ENCODE data around the gene CRX.

CRX gene

DNA sequence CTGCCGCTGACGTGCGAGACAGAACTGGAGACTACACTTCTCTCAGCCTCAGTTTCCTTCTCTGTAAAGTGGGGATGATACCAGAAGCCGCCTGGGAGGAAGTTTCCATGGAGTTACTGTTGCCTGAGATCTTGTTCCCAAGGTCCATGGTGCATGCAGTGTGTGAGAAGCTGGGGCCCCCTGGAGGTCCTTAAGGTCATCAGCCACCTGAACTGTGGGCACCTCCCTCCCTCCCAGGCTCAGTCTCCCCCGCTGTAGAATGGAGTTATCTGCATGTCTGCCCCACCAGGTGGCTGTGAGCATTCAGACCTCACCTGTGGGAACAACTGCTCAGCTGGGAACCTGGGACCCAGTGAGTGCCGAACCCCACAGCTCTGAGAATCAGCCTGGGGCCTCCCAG, 2.7 kb downstream of the CRX start:
- DNase-seq (ENCODE audit: insufficient read length, low spot score) (no peak), FAIRE-seq (no peak)
- no peak for TF ChIP-seq POU2F2 (IDR thresholded peaks at IDR 0.05; ENCODE audit: low read depth, low read length)
- no peak for TF ChIP-seq POLR2A (IDR thresholded peaks at IDR 0.05; ENCODE audit: low read depth, low read length)
- TF ChIP-seq PAX5 (IDR thresholded peaks at IDR 0.05; ENCODE audit: insufficient read depth, low read length, severe bottlenecking) = no peak

DNA sequence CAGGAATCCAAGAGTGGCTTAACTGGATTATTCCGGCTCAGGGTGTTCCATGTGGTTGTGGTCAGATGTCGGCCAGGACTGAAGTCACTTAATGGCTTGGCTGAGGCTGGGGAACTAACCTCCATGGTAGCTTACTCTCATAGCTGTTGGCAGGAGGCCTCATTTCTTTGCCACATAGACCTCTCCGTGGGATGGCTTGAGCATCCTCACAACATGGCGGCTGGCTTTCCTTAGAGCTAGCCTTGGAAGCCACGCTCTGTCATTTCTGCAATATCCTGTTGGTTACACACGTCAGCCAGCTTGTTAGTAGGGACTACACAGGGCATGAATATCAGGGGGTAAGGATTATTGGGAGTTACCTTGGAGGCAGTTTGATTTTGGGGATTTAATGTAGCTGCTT, 5.1 kb downstream of the CRX start:
- DNase-seq (ENCODE audit: insufficient read length, low spot score) = no peak
- FAIRE-seq = no peak
- TF ChIP-seq SPI1 (IDR thresholded peaks at IDR 0.05; ENCODE audit: low read depth, low read length) = no peak
- TF ChIP-seq POU2F2 (IDR thresholded peaks at IDR 0.05; ENCODE audit: low read depth, low read length) = no peak
- no peak for TF ChIP-seq POLR2A (IDR thresholded peaks at IDR 0.05; ENCODE audit: low read depth, low read length)
- TF ChIP-seq TAF1 (IDR thresholded peaks at IDR 0.05; ENCODE audit: low read depth, low read length) = no peak
- TF ChIP-seq POLR2AphosphoS5 (IDR thresholded peaks at IDR 0.05; ENCODE audit: low read depth, low read length) = no peak
- TF ChIP-seq PAX5 (IDR thresholded peaks at IDR 0.05; ENCODE audit: insufficient read depth, low read length, severe bottlenecking) = no peak

DNA sequence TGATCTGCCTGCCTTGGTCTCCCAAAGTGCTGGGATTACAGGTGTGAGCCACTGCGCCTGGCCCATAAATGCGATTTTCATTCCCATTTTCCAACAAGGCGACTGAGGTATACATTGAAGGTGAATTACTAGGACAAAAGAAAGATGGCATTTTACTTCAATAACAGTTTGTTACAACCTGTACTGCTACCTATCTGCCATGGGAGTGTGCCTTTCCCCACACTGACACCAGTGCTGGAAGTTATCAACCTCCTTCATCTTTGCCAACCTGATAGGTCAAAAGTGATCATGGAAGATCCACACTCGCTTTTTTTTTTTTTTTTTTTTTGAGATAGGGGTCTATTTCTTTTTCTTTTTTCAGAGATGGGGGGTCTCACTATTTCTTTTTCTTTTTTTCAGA, 11.0 kb downstream of the CRX start:
- TF ChIP-seq SPI1 (IDR thresholded peaks at IDR 0.05; ENCODE audit: low read depth, low read length) (no peak), POU2F2 (IDR thresholded peaks at IDR 0.05; ENCODE audit: low read depth, low read length) (no peak), POLR2A (IDR thresholded peaks at IDR 0.05; ENCODE audit: low read depth, low read length) (no peak), TAF1 (IDR thresholded peaks at IDR 0.05; ENCODE audit: low read depth, low read length) (no peak), PAX5 (IDR thresholded peaks at IDR 0.05; ENCODE audit: insufficient read depth, low read length, severe bottlenecking) (no peak), POLR2AphosphoS5 (IDR thresholded peaks at IDR 0.05; ENCODE audit: low read depth, low read length) (no peak)
- no peak for DNase-seq (ENCODE audit: insufficient read length, low spot score)
- no peak for FAIRE-seq

DNA sequence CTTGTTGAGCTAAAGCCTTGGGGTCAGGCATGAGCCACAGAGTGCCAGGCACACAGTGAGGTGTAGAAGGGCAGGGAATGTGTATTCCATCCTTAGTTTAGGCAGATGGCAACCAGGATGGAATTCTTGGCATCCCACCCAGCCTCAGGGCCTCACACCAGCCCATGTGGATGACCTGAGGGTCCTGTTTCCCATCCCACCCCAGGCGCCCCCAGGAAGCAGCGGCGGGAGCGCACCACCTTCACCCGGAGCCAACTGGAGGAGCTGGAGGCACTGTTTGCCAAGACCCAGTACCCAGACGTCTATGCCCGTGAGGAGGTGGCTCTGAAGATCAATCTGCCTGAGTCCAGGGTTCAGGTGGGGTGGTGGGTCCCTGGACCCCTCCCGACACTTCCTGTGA, 14.3 kb downstream of the CRX start:
- TF ChIP-seq PAX5 (IDR thresholded peaks at IDR 0.05; ENCODE audit: insufficient read depth, low read length, severe bottlenecking) = no peak
- TF ChIP-seq POLR2AphosphoS5 (IDR thresholded peaks at IDR 0.05; ENCODE audit: low read depth, low read length) = no peak
- TF ChIP-seq SPI1 (IDR thresholded peaks at IDR 0.05; ENCODE audit: low read depth, low read length) = no peak
- TF ChIP-seq TAF1 (IDR thresholded peaks at IDR 0.05; ENCODE audit: low read depth, low read length) = no peak
- TF ChIP-seq POU2F2 (IDR thresholded peaks at IDR 0.05; ENCODE audit: low read depth, low read length) = no peak
- no peak for TF ChIP-seq POLR2A (IDR thresholded peaks at IDR 0.05; ENCODE audit: low read depth, low read length)
- FAIRE-seq = no peak
- DNase-seq (ENCODE audit: insufficient read length, low spot score) = no peak

DNA sequence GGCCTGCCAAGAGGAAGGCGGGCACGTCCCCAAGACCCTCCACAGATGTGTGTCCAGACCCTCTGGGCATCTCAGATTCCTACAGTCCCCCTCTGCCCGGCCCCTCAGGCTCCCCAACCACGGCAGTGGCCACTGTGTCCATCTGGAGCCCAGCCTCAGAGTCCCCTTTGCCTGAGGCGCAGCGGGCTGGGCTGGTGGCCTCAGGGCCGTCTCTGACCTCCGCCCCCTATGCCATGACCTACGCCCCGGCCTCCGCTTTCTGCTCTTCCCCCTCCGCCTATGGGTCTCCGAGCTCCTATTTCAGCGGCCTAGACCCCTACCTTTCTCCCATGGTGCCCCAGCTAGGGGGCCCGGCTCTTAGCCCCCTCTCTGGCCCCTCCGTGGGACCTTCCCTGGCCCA, 17.7 kb downstream of the CRX start:
- DNase-seq (ENCODE audit: insufficient read length, low spot score) (no peak), FAIRE-seq (no peak)
- TF ChIP-seq PAX5 (IDR thresholded peaks at IDR 0.05; ENCODE audit: insufficient read depth, low read length, severe bottlenecking) (no peak), POLR2AphosphoS5 (IDR thresholded peaks at IDR 0.05; ENCODE audit: low read depth, low read length) (no peak), SPI1 (IDR thresholded peaks at IDR 0.05; ENCODE audit: low read depth, low read length) (no peak), TAF1 (IDR thresholded peaks at IDR 0.05; ENCODE audit: low read depth, low read length) (no peak), POU2F2 (IDR thresholded peaks at IDR 0.05; ENCODE audit: low read depth, low read length) (no peak), POLR2A (IDR thresholded peaks at IDR 0.05; ENCODE audit: low read depth, low read length) (no peak)

DNA sequence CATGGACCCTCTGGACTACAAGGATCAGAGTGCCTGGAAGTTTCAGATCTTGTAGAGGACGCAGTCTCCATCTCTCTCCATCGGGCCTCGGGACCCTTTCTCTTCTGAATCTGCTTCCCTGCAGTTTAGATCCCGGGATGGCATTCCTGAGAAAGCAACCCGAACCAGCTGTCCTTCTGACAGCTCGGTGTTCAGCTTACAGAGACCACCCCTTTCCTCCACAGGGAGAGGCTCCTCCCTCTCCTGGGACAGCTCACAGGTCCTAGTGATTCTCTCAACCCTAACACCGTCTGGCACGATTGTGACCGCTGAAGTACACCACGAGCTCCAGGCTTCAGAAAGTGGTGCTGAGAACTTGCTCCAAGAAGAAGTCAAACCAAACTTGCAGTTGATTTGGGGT, 18.2 kb downstream of the CRX start:
- DNase-seq (ENCODE audit: insufficient read length, low spot score) = no peak
- FAIRE-seq = no peak
- TF ChIP-seq POU2F2 (IDR thresholded peaks at IDR 0.05; ENCODE audit: low read depth, low read length) (no peak), POLR2AphosphoS5 (IDR thresholded peaks at IDR 0.05; ENCODE audit: low read depth, low read length) (no peak), POLR2A (IDR thresholded peaks at IDR 0.05; ENCODE audit: low read depth, low read length) (no peak), SPI1 (IDR thresholded peaks at IDR 0.05; ENCODE audit: low read depth, low read length) (no peak), TAF1 (IDR thresholded peaks at IDR 0.05; ENCODE audit: low read depth, low read length) (no peak), PAX5 (IDR thresholded peaks at IDR 0.05; ENCODE audit: insufficient read depth, low read length, severe bottlenecking) (no peak)

DNA sequence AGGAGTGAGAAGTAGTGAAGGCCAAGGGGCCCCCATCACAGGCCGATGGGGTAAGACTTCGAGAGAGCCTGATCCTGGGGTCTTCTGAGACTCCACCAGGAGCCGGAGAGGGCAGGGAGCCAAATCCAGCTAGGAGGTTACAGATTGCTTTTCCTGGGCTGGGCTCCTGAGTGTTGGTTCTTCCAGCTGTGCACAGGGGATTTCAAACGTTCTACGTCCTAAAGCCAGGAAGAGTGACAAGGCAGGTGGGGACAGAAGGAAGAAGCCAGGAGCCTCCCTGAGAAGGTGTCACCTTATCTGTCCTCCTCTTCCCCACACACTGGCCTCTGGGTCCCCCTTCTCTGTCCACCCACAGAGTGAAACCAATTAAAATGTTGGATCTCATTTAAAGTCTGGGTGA, 21.2 kb downstream of the CRX start:
- DNase-seq (ENCODE audit: insufficient read length, low spot score) (no peak), FAIRE-seq (no peak)
- no peak for TF ChIP-seq TAF1 (IDR thresholded peaks at IDR 0.05; ENCODE audit: low read depth, low read length)
- TF ChIP-seq PAX5 (IDR thresholded peaks at IDR 0.05; ENCODE audit: insufficient read depth, low read length, severe bottlenecking) = no peak
- no peak for TF ChIP-seq POLR2A (IDR thresholded peaks at IDR 0.05; ENCODE audit: low read depth, low read length)
- TF ChIP-seq SPI1 (IDR thresholded peaks at IDR 0.05; ENCODE audit: low read depth, low read length) = no peak
- no peak for TF ChIP-seq POU2F2 (IDR thresholded peaks at IDR 0.05; ENCODE audit: low read depth, low read length)
- no peak for TF ChIP-seq POLR2AphosphoS5 (IDR thresholded peaks at IDR 0.05; ENCODE audit: low read depth, low read length)

DNA sequence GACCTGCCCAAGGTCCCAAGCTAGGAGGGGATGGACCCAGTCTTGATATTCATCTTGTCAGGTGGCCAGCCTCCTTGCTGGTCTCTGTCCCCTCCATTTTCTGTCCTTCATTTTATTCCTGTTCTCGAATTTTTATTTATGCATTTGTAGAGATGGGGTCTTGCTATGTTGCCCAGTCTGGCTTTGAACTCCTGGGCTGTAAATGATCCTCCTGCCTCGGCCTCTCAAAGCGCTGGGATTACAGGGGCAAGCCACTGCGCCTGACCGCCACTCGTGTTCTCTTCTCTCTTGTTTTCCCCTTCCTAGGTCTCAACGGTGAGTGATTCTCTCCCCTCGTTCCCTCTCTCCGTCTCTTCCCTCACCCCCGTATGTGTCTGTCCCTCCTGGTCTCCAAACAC, 26.7 kb downstream of the CRX start:
- no peak for FAIRE-seq
- DNase-seq (ENCODE audit: insufficient read length, low spot score) = no peak
- TF ChIP-seq POLR2AphosphoS5 (IDR thresholded peaks at IDR 0.05; ENCODE audit: low read depth, low read length) = no peak
- no peak for TF ChIP-seq PAX5 (IDR thresholded peaks at IDR 0.05; ENCODE audit: insufficient read depth, low read length, severe bottlenecking)
- no peak for TF ChIP-seq TAF1 (IDR thresholded peaks at IDR 0.05; ENCODE audit: low read depth, low read length)
- no peak for TF ChIP-seq SPI1 (IDR thresholded peaks at IDR 0.05; ENCODE audit: low read depth, low read length)

DNA sequence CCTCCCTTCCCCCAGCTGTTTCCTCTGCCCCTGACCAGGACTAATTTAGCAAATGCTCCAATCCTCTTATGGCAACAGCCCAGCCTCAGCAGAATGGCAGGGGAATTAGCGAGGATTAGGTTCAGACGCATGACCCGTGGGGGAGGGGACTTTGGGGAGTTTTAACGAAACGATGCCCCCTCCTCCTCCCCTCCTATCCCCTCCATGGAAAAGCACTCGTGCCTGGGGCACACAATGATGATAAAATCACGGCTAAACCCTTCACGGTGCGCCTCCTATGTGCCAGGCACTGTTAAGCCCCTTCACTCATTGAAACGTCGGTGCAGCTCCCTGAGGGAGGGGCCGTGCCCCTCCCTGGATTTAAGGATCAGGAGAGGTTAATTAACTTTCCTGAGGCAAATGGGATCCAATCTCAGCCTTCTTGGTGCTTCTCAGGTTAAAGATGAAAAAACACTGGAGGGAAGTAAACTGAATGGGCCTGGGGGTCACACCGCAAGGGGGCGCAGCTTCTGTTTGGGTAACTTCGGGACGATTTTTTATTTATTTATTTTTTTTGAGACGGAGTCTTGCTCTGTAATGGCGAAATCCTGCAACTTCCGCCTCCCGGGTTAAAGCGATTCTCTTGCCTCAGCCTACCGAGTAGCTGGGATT, 27.2 kb downstream of the CRX start:
- FAIRE-seq = no peak
- TF ChIP-seq PAX5 (IDR thresholded peaks at IDR 0.05; ENCODE audit: insufficient read depth, low read length, severe bottlenecking) (no peak), TAF1 (IDR thresholded peaks at IDR 0.05; ENCODE audit: low read depth, low read length) (no peak), POLR2A (IDR thresholded peaks at IDR 0.05; ENCODE audit: low read depth, low read length) (no peak)
- no peak for DNase-seq (ENCODE audit: insufficient read length, low spot score)

DNA sequence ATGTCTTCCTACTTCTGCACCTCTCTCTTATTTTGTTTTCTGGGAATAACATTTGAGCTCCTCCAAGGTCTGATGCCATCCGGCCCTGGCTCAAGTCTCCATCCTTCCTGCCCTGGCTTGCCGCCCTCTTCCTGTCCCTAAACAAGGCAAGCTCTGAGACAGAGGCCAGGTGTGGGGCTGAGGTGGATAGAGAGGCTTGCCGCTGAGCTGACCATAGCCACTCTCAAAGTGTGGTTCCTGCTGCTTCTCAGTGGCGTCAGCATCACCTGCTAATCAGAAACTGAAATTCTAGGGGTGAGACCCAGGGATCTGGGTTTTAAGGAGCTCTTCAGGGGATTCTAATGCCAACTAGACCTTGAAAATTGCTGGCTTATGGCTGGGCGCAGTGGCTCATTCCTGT, 31.3 kb downstream of the CRX start:
- TF ChIP-seq PAX5 (IDR thresholded peaks at IDR 0.05; ENCODE audit: insufficient read depth, low read length, severe bottlenecking) (no peak), POU2F2 (IDR thresholded peaks at IDR 0.05; ENCODE audit: low read depth, low read length) (no peak), POLR2AphosphoS5 (IDR thresholded peaks at IDR 0.05; ENCODE audit: low read depth, low read length) (no peak), SPI1 (IDR thresholded peaks at IDR 0.05; ENCODE audit: low read depth, low read length) (no peak), POLR2A (IDR thresholded peaks at IDR 0.05; ENCODE audit: low read depth, low read length) (no peak), TAF1 (IDR thresholded peaks at IDR 0.05; ENCODE audit: low read depth, low read length) (no peak)
- FAIRE-seq = no peak
- no peak for DNase-seq (ENCODE audit: insufficient read length, low spot score)

Measured in GM12891 (cell line).